HUDEP-2 (cell line): Measurements from ENCODE around the gene UTS2.
A peak's percentile ranks its signal among the peaks of the same experiment; 100 is the strongest.

Source experiments
- DNase-seq, 76 experiments: peaks; one replicate each; lab custom pipeline; 2025; ENCODE audit not compliant: unreplicated experiment in 76 of 76; lab: John Stamatoyannopoulos, UW

UTS2 gene

DNA sequence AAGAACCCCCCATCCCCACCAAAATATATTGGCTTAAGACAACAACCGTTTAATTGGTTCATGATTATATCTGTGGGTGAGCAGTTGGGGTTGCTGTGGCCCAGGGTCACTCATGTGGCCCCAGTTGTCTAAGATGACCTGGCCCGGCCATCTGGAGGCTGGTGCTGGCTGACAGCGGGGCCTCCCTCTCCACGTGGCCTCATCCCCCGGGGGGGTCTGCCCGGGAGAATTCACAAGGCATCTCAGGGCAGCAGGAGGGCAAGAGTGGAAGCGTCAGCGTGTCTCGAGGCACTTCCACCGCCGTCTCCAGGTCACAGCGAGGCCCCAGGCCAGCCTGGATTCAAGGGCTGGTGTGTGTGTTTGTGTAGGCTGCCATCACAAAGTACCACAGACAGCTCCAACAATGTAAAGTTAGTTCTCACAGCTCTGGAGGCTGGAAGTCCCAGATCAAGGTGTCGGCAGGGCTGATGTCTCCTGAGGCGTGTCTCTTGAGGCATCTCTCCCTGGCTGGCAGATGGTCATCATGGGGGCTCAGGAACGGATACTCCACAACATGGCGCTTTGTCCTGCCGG, 11.0 kb upstream of the UTS2 start:
- DNase-seq: no peak

GRCh38 chr1:7862211-7863060, 9.6 kb upstream of the UTS2 start:
- no peak for DNase-seq

GRCh38 chr1:7861452-7861851, 8.6 kb upstream of the UTS2 start:
- no peak for DNase-seq

DNA sequence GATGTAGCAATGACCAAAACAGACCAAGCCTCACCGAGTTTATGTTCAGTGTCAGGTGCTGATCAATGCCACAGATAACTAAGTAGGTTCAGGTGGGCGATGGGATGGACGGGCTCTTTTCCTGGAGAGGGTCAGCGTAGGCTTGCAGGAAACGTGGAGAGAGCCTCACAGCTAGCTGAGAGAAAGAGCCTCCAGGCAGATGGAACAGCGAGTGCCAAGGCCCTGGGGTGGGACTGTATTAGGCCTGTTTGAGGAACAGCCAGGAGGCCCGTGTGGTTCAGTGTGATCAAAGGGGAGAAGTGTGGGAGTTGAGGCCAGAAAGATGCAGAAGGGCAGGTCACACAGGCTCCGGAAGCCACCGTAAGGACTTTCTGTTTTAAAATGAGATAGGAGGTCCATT, 7.3 kb upstream of the UTS2 start:
- no peak for DNase-seq

DNA sequence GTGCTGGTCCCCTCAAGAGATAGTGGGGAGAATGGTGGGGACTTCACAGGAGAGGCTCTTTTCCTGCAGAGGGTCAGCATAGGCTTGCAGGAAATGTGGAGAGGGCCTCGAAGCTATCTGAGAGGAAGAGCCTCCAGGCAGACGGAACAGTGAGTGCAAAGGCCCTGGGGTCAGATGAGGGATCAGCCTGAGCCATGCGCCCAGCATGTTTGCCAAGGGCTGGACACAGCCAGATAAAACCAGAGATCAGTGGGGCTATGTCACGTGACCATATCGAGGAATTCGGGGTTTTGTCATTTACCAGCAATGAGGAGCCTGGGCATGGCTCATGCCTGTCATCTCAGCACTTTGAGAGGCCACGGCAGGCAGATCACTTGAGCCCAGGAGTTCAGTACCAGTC, 6.5 kb upstream of the UTS2 start:
- peak in 1 of 76 experiments; percentile 5 for DNase-seq

GRCh38 chr1:7857985-7858384, 5.1 kb upstream of the UTS2 start:
- DNase-seq: no peak

- no peak for DNase-seq
Measured at GRCh38 chr1:7857000-7857399, 4.1 kb upstream of the UTS2 start.

GRCh38 chr1:7856345-7856744, 3.5 kb upstream of the UTS2 start:
- DNase-seq: no peak

- DNase-seq: no peak
Measured at GRCh38 chr1:7853684-7854026, 790 bp upstream of the UTS2 start.

DNA sequence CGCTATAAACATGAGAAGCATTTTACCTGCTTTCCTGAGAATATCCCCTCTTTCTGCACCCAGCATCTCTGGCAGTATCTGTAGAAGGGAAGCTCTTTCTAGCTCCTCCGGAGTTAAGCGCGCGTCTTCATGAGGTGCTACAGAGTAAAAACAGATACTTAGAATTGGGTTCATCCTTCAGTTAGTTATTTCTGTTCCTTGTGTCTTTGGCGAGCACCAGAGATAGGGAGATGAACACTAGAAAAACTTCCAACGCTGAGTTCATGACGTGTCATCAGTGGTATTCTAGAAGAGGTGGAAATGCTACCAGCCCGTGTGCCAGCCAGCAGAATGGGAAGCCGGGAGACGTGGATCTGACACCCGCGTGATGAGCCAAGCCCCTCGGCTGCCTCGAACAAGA, 2.1 kb downstream of the UTS2 start:
- no peak for DNase-seq

DNA sequence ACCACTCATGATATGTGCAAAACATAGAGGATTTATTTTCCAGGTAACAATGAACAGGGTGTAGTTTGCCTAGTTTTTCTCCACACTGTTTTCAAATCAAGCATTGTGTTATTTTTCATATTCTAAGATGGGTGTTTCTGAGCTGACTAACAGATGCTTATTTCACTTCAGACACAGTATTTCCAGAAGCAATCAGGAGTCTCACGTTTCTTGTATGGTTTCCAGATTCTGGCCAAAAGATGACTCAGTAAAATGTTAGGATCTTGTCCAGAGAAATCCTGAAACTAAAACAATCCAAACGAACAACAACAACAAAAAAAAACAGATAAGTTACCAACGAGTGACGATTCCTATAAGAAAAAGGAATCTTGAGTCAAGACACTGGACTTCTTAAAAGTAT, 5.3 kb downstream of the UTS2 start:
- DNase-seq: no peak

- no peak for DNase-seq
Measured at GRCh38 chr1:7846656-7847055, 6.2 kb downstream of the UTS2 start.

GRCh38 chr1:7845761-7846160, 7.1 kb downstream of the UTS2 start:
- DNase-seq: no peak

- DNase-seq: no peak
Measured at GRCh38 chr1:7842517-7842916, 10.3 kb downstream of the UTS2 start.

DNA sequence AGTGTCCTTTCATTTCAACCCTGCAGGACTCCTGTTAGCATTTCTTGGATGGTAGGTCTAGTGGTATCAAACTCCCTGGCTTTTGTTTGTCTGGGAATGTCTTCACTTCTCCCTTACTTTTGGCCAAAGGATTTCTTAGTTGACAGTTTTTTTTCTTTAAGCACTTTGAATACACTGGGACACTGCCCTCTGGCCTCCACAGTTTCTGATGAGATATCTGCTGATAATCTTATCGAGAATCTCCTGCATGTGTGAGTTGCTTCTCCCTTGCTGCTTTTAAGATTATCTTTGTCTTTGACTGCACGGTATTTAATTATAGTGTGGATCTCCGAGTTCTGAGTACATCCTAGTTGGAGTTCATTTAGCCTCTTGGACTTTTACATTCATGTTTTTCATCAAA, 13.3 kb downstream of the UTS2 start:
- no peak for DNase-seq

- no peak for DNase-seq
Measured at GRCh38 chr1:7838714-7839113, 14.2 kb downstream of the UTS2 start.

- no peak for DNase-seq
Measured at GRCh38 chr1:7833035-7833434, 19.8 kb downstream of the UTS2 start.

GRCh38 chr1:7831458-7831857, 21.4 kb downstream of the UTS2 start:
- peak in 11 of 76 experiments; percentile 8 to 49 (median 28) for DNase-seq

- DNase-seq: peak in 39 of 76 experiments; percentile 8 to 62 (median 33)
Measured at GRCh38 chr1:7827126-7827955, 25.5 kb downstream of the UTS2 start.

DNA sequence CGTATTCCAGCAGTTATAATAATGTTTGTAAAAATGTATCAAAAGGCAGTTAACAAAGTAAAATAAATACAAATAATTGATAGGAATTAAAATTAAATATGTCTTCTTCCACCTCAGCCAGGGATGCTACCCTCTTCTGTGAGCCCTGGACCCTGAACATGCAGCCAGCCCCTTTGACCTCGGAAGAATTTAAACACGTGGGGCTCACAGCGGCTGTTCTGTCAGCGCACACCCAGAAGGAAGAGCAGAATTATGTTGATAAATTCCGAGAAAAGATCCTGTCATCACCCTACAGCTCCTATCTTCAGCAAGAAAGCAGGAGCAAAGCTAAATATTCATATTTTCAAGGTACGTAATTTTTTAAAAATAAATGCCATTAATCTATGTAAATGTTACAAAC, 26.5 kb downstream of the UTS2 start:
- DNase-seq: peak in 9 of 76 experiments; percentile 4 to 27 (median 13)

- no peak for DNase-seq
Measured at GRCh38 chr1:7824701-7825100, 28.2 kb downstream of the UTS2 start.

DNA sequence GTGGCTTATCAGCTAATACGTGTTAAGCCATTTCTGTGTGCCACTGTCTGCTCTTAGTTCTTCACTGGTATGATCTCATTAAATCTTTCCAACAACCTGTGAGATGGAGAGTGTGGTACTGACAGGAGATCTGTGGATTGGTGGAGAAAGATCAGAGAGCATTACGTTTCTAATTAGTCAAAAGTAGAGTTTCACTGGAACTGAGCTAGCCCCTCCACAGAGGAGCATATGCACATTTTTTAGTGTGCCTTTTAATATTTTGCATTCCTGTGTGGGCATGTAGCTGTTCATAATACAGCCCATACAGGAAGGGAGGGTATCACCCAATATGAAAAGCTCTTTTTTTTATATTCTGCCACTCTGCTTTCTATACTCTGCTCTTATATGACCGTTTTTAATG, 31.6 kb downstream of the UTS2 start:
- DNase-seq: no peak
